ENCODE measurements around the gene TMEM201.

DNA sequence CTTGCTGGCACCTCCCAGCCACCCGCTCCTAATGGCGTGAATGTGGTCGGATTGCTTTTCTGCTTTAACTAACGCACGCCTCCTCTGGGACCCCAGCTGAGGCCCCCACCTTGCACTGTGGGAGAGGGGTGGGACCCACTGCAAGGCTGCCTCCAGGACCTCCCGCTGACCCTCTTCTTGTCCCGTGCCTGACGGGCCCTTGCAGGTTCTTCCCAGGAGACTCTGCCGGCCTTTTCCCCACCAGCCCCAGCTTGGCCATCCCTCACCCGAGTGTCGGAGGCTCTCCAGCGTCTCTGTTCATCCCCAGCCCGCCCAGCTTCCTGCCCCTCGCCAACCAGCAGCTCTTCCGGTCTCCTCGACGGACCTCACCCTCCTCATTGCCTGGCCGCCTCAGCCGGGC, 18.6 kb downstream of the TMEM201 start:
- TF ChIP-seq, protein P1, sequence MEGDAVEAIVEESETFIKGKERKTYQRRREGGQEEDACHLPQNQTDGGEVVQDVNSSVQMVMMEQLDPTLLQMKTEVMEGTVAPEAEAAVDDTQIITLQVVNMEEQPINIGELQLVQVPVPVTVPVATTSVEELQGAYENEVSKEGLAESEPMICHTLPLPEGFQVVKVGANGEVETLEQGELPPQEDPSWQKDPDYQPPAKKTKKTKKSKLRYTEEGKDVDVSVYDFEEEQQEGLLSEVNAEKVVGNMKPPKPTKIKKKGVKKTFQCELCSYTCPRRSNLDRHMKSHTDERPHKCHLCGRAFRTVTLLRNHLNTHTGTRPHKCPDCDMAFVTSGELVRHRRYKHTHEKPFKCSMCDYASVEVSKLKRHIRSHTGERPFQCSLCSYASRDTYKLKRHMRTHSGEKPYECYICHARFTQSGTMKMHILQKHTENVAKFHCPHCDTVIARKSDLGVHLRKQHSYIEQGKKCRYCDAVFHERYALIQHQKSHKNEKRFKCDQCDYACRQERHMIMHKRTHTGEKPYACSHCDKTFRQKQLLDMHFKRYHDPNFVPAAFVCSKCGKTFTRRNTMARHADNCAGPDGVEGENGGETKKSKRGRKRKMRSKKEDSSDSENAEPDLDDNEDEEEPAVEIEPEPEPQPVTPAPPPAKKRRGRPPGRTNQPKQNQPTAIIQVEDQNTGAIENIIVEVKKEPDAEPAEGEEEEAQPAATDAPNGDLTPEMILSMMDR (conservative IDR thresholded peaks at IDR 0.05; ENCODE audit: low read depth, low read length) = no peak
- TF ChIP-seq EZH2 (IDR thresholded peaks at IDR 0.05; ENCODE audit: borderline replicate concordance, low read depth, low read length, poor library complexity, severe bottlenecking) = no peak

Measured in A673 (cell line).